Right lobe of liver (tissue), 6 donors: ENCODE measurements around the gene PPP1R8. TPM values are rescaled to one million over a fixed set of nuclear protein-coding genes. Genes with fewer than 3 reads are reported as not detected.
"Not testable (repeated sequence)": the region's sequence is repeated elsewhere in the genome, so short reads cannot be mapped to it uniquely, and the experiment has no call there.

ENCODE experiments used
- ATAC-seq, 4 donors: fragments of 200-7000 bp; cut with Tn5 transposase; one replicate each; pipeline ENCODE4 v1.9.1; 2020; ENCODE audit warnings: mild to moderate bottlenecking in 4 of 4, moderate library complexity in 4 of 4
- DNase-seq, 3 donors: peaks; one replicate each; pipeline ENCODE4 v3.0.0-alpha.2; 2020
- H3K27ac ChIP-seq, 3 donors: fragments of 200-600 bp; one replicate each; pipeline ENCODE4 v1.8.0; 2022
- H3K27me3 ChIP-seq, 2 donors: fragments of 200-600 bp; one replicate each; pipeline ENCODE4 v1.8.0; 2022
- H3K36me3 ChIP-seq, 4 donors: fragments of 200-600 bp; sonication (generic) in 1 of 4; one replicate each; pipeline versions ENCODE4 v1.5.1 to v1.8.0; 2017 to 2022; ENCODE audit warnings: control low read depth in 1 of 4
- H3K4me1 ChIP-seq, 4 donors: fragments of 200-600 bp; sonication (generic) in 1 of 4; one replicate each; pipeline versions ENCODE4 v1.5.1 to v1.8.0; 2017 to 2022; ENCODE audit warnings: control low read depth in 1 of 4
- H3K4me3 ChIP-seq, 3 donors: fragments of 200-600 bp; one replicate each; pipeline ENCODE4 v1.8.0; 2022
- H3K9me3 ChIP-seq, 4 donors: fragments of 200-600 bp; sonication (generic) in 1 of 4; one replicate each; pipeline versions ENCODE4 v1.5.1 to v1.8.0; 2017 to 2022; ENCODE audit warnings: control low read depth in 1 of 4
- POLR2A ChIP-seq: fragments of 450-650 bp; IDR thresholded peaks from one replicate; pipeline ENCODE4 v1.6.1; 2017; ENCODE audit warnings: antibody characterized with exemption, mild to moderate bottlenecking
- WGBS: methylation state at CpG from one replicate; pipeline ENCODE4 v1.1.6; 2018; ENCODE audit warnings: low coverage, low lambda C conversion rate; ENCODE audit not compliant: insufficient coverage; ENCODE audit errors: missing lambda C conversion rate; 5-methylcytosine and 5-hydroxymethylcytosine counted together
- intact Hi-C, 2 donors: fragments of 100-400 bp; cut with DNase I; formaldehyde crosslinking; loops; one replicate each; pipeline versions ENCODE4 v1.11.2 to v1.14.1; 2022
- total RNA-seq, 6 experiments: library from RNA; depleted of rRNA in 2 of 6; stranded (reverse); fragments of >200 nt in 2 of 6; fragmentation: NEBNext Ultra II Directional in 3 of 6; extraction: Animal tissue kit (Norgen Biotek cat#: 25700) in 3 of 6; gene quantifications; one replicate each; pipeline versions ENCODE4 v1.1.0 to v1.2.4, GENCODE V29; 2016 to 2023
- TF ChIP-seq, protein P1 (sequence below), 4 donors: fragments of 200-600 bp in 3 of 4; fragments of 450-650 bp in 1 of 4; IDR thresholded peaks; one replicate each; pipeline versions ENCODE4 v1.5.1 to v1.8.0; 2016 to 2022; ENCODE audit warnings: antibody characterized with exemption in 4 of 4, mild to moderate bottlenecking in 2 of 4
- donor health status: DM: no; HTN: yes; CAD: no.
- donor health status: DM: no; HTN: no; CAD: no.
- donor health status: DM: no; HTN: no; CAD: no.
- donor health status: DM: no; HTN: yes; CAD: no.
- donor health status: DM: no; HTN: yes; CAD: no.

The PPP1R8 gene
- total RNA-seq, 6 experiments from 2014 or later = 12.4 to 18.6 (median 13.0) TPM

DNA sequence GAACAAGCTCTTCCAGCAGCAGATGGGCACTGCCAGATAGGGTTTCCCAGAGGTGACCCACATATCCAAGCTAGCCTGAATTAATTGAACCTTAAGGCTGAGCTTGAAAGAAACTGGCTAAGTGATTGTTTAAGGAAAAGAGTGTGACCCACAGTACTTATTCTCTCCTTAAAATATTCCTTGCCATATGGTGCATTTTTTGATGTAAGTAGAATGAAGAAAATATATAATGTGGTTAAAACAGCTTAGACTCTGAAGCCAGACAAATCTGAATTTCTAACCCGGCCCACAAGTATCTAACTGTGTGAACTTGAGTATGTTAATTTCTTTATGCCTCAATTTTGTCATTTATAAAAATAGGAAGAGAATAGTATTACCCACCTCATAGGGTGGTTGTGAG is 4.9 kb downstream of the PPP1R8 start:
- Histone ChIP-seq H3K27ac (no peak overlapping the region), H3K9me3 (no peaks in the 10 kb centered on the region), H3K36me3 (peaks cover 0 to 37% (median 2%) of the 10 kb centered on the region in 4 donors), H3K4me3 (no peak overlapping the region), H3K4me1 (peaks cover 0 to 11% (median 4%) of the 10 kb centered on the region in 4 donors), H3K27me3 (no peaks in the 10 kb centered on the region)
- ATAC-seq (no peak), DNase-seq (no peak)
- TF ChIP-seq, protein P1, sequence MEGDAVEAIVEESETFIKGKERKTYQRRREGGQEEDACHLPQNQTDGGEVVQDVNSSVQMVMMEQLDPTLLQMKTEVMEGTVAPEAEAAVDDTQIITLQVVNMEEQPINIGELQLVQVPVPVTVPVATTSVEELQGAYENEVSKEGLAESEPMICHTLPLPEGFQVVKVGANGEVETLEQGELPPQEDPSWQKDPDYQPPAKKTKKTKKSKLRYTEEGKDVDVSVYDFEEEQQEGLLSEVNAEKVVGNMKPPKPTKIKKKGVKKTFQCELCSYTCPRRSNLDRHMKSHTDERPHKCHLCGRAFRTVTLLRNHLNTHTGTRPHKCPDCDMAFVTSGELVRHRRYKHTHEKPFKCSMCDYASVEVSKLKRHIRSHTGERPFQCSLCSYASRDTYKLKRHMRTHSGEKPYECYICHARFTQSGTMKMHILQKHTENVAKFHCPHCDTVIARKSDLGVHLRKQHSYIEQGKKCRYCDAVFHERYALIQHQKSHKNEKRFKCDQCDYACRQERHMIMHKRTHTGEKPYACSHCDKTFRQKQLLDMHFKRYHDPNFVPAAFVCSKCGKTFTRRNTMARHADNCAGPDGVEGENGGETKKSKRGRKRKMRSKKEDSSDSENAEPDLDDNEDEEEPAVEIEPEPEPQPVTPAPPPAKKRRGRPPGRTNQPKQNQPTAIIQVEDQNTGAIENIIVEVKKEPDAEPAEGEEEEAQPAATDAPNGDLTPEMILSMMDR (IDR thresholded peaks at IDR 0.05) = no peak
- intact Hi-C loops = no loop called here
- 84% methylated on average over 1 of the region's 1 CpG for WGBS

DNA sequence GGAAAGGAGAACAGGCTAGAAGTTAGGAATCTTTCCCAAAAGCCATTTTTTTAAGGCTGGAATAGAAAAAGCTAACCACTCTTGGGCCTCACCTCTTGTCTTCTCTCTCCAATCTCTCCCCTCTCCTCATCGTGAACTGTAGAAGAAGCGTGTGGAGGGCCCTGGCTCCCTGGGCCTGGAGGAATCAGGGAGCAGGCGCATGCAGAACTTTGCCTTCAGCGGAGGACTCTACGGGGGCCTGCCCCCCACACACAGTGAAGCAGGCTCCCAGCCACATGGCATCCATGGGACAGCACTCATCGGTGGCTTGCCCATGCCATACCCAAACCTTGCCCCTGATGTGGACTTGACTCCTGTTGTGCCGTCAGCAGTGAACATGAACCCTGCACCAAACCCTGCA is 19.4 kb downstream of the PPP1R8 start:
- no peak overlapping the region for H3K27ac ChIP-seq
- DNase-seq = no peak
- H3K9me3 ChIP-seq = no peaks in the 10 kb centered on the region
- WGBS = 96% methylated on average over 6 of the region's 7 CpGs
- no peak for TF ChIP-seq POLR2A
- TF ChIP-seq, protein P1 (IDR thresholded peaks at IDR 0.05) = no peak
- peaks cover 0 to 56% (median 20%) of the 10 kb centered on the region in 4 donors for H3K36me3 ChIP-seq
- no peak overlapping the region for H3K4me3 ChIP-seq
- intact Hi-C loops = loop anchor here in 1 of 2 donors (10.0 kb wide), 1 partner anchor 125 kb away; no protein-coding TSS in a partner anchor
- no peak for ATAC-seq
- no peaks in the 10 kb centered on the region for H3K27me3 ChIP-seq
- no peaks in the 10 kb centered on the region for H3K4me1 ChIP-seq

DNA sequence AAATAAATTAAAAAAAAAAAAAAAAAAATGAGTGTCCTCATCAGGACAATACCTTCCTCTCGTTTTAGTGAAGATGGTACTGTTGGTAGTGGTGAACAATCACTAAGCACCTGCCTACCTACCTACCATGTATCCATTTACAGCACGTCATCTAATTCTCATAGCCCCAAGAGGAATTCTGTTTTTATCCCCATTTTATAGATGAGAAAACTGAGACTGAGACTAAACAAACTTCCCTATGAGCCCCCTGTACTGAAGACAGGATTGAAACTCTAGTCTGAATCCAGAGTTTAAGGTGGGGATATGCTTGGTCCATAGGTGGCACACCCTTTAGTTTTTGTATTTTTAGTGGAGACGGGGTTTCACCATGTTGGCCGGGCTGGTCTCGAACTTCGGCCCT is 24.5 kb downstream of the PPP1R8 start:
- Histone ChIP-seq H3K27me3 (no peaks in the 10 kb centered on the region), H3K4me3 (no peak overlapping the region), H3K9me3 (no peaks in the 10 kb centered on the region), H3K36me3 (peaks cover 0 to 13% (median 2%) of the 10 kb centered on the region in 4 donors), H3K27ac (no peak overlapping the region), H3K4me1 (no peaks in the 10 kb centered on the region)
- ATAC-seq (no peak), DNase-seq (no peak)
- 57% methylated on average over 6 of the region's 6 CpGs for WGBS
- intact Hi-C loops = loop anchor here in 1 of 2 donors (10.0 kb wide), 1 partner anchor 120 kb away; no protein-coding TSS in a partner anchor
- TF ChIP-seq POLR2A = no peak
- TF ChIP-seq, protein P1 (IDR thresholded peaks at IDR 0.05) = no peak

DNA sequence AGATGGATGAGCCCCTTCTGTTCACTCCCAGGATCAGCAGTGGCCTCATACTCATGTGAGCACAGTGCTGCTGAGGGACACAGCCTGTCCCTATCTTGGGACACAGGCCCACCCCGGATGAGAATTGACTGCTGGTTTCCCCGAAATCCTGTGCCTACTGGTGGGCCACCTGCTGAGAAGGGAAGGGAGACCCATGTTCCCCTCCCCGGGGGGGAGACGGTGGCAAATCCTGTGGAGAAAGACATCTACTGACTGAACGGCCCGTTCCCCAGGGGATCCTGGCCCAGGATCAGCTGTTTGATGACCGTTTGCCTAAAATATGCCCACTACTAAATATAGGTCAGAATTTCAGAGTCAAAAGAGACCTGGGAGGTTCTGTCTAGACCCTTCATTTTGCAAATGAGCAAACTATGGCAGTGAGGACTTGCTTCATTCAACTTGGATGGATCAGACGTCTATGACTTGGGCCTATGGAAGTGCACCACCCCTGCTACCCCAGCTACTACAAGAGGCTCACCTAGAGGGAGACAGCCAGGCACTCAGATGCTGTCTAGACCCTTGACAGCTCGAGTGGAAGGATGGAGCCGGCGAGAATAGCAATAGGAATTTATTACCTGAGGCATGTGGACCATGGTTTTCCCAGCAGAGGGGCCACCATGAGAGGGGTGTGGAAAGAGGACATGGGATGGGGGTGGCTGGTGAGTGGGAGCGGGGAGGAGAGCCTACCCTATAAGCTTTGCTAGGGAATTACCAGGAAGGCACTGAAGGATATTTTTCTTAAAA is 26.2 kb downstream of the PPP1R8 start:
- 61% methylated on average over 6 of the region's 12 CpGs for WGBS
- Histone ChIP-seq H3K27ac (no peak overlapping the region), H3K36me3 (no peaks in the 10 kb centered on the region), H3K9me3 (no peaks in the 10 kb centered on the region), H3K27me3 (no peaks in the 10 kb centered on the region), H3K4me3 (no peak overlapping the region), H3K4me1 (no peaks in the 10 kb centered on the region)
- DNase-seq (peak in 1 of 3 donors; percentile 32), ATAC-seq (no peak)
- intact Hi-C loops = loop anchor here in 1 of 2 donors (10.0 kb wide), 1 partner anchor 118 kb away; no protein-coding TSS in a partner anchor
- no peak for TF ChIP-seq POLR2A
- TF ChIP-seq, protein P1 (IDR thresholded peaks at IDR 0.05) = no peak

DNA sequence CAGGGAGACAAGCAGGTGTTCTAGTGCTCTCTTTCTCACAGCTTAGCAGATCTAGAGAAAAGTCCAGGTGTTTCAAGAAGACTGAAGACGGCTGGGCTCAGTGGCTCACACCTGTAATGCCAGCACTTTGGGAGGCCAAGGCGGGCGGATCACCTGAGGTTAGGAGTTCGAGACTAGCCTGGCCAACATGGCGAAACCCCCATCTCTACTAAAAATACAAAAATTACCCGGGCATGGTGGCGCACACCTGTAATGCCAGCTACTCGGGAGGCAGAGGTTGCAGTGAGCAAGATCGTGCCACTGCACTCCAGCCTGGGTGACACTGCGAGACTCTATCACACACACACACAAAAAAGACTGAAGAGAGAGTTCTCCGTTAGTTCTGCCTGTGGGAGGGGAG is 27.0 kb downstream of the PPP1R8 start:
- H3K9me3 ChIP-seq, H3K36me3 ChIP-seq, H3K27ac ChIP-seq, H3K4me1 ChIP-seq, H3K27me3 ChIP-seq, DNase-seq, ATAC-seq, H3K4me3 ChIP-seq: not testable (repeated sequence)
- 53% methylated on average over 4 of the region's 11 CpGs for WGBS
- intact Hi-C loops = loop anchor here in 1 of 2 donors (10.0 kb wide), 1 partner anchor 117 kb away; no protein-coding TSS in a partner anchor
